Fibroblast of the aortic adventitia (primary cell): ENCODE measurements around the gene TBCEL. TPM values are rescaled to one million over a fixed set of nuclear protein-coding genes. Genes with fewer than 3 reads are reported as not detected.

Source experiments
- DNase-seq: peaks from one replicate; pipeline ENCODE4 v3.0.0-alpha.2; 2010; ENCODE audit warnings: low read depth
- H3K4me3 ChIP-seq: 2 replicates; pipeline ENCODE4 v1.5.1; 2011; ENCODE audit warnings: low read depth, mild to moderate bottlenecking, control low read depth, low read length, moderate library complexity
- total RNA-seq: library from RNA; depleted of rRNA; stranded (reverse); fragments of >200 nt; gene quantifications from 2 replicates; pipeline ENCODE4 v1.2.3, GENCODE V29; 2012; ENCODE audit warnings: low replicate concordance
- TF ChIP-seq, protein P1 (sequence below): IDR thresholded peaks from 2 replicates; pipeline ENCODE4 v1.5.1; 2011; ENCODE audit warnings: mild to moderate bottlenecking, low read length, control low read depth, inconsistent platforms; ENCODE audit not compliant: insufficient read depth

Gene TBCEL
- total RNA-seq, 1 donor: 30.7 TPM

DNA sequence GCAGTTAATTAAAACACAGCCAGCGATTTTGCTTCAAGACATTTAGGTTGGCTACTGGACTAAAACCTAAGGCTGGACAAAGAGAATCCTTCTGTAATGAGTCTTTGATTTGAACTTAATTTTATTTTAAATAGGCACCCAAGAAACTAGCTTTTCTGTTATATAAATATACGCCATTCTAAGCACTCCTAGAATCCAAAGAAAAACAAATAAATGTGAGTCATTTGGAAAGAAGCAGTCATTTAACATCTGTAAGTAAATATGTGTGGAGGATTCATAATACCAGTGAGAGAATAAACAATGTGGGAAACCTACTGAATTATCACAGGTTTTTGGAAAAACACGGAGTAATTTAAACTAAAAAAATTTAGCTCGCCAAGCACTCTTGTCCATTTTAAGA lies 76.0 kb downstream of the TBCEL start:
- DNase-seq: no peak
- TF ChIP-seq, protein P1, sequence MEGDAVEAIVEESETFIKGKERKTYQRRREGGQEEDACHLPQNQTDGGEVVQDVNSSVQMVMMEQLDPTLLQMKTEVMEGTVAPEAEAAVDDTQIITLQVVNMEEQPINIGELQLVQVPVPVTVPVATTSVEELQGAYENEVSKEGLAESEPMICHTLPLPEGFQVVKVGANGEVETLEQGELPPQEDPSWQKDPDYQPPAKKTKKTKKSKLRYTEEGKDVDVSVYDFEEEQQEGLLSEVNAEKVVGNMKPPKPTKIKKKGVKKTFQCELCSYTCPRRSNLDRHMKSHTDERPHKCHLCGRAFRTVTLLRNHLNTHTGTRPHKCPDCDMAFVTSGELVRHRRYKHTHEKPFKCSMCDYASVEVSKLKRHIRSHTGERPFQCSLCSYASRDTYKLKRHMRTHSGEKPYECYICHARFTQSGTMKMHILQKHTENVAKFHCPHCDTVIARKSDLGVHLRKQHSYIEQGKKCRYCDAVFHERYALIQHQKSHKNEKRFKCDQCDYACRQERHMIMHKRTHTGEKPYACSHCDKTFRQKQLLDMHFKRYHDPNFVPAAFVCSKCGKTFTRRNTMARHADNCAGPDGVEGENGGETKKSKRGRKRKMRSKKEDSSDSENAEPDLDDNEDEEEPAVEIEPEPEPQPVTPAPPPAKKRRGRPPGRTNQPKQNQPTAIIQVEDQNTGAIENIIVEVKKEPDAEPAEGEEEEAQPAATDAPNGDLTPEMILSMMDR: no peak

DNA sequence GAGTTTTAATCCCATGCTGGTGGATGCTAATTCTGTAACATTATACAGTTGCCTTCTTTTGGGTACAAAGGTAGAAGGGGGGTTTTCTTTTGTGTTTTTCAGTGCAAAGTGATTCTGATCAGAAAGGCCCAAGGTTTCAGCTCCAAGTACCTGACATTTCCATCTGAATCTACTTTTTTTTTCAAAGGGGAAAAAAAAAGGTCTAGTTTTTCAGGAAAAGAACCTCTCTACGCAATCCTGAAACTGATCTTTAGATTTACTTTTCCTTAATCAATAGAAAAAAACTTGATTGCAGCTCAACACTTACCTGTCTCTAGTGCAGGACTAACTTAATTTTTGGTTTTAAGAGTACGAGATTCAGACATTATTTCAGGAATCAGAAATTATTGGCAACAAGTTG lies 77.0 kb downstream of the TBCEL start, which contains the start of gene TECTA:
Gene TECTA (plus strand): TSS at position 301 of the 400 bp plus-strand sequence. CDS start 1,423 bp downstream, outside the sequence.
- no peak within 1 kb of the TSS for H3K4me3 ChIP-seq
- TF ChIP-seq, protein P1: no peak
- no peak for DNase-seq

More for the DNA sequence above, 76.0 kb downstream of the TBCEL start:
- H3K4me3 ChIP-seq: no peak overlapping the region

DNA sequence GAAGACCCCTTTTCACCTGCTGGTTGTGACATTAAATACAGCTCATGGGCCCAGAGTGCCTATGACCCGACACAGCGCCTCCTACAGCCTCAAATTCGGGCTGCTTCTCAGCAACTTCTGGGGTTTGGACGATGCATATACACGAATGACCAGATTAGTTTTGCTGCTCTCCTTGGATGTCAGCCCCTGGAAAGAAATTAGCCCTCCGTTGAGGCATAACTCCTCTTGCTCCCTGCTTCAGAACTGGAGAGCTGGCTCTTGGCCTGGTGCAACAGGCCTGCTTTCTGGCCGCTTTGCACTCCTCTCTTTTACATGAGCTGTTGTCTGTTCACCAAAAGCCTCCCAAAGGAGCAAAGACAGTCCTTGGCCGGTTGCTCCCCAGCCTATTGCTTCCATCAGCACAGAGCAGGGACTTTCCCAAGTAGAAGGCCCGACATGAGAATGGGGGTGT lies 80.4 kb downstream of the TBCEL start:
- DNase-seq: no peak
- TF ChIP-seq, protein P1: peak; percentile 15
- no peak overlapping the region for H3K4me3 ChIP-seq

DNA sequence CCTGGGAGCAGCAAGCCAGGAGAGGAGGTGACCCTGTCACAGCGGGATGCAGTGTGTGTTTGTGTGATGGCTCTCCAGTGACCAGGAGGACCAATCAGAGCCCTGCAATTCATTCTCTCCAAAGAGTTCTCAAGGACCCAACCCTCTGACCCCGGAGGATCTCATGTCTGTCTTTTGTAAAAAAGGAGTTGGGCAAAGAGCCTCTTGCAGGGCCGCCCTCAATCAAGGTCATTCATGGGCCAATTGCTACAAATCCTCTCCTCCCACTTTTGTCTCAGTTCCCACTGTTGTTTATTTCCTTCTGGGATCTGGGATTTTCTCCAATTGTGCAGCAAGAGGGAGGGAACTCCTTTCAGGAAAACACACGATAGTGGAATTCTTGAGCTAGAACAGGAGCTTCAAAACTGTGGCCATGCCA lies 81.2 kb downstream of the TBCEL start:
- TF ChIP-seq, protein P1: no peak
- no peak overlapping the region for H3K4me3 ChIP-seq
- peak; percentile 69 for DNase-seq

DNA sequence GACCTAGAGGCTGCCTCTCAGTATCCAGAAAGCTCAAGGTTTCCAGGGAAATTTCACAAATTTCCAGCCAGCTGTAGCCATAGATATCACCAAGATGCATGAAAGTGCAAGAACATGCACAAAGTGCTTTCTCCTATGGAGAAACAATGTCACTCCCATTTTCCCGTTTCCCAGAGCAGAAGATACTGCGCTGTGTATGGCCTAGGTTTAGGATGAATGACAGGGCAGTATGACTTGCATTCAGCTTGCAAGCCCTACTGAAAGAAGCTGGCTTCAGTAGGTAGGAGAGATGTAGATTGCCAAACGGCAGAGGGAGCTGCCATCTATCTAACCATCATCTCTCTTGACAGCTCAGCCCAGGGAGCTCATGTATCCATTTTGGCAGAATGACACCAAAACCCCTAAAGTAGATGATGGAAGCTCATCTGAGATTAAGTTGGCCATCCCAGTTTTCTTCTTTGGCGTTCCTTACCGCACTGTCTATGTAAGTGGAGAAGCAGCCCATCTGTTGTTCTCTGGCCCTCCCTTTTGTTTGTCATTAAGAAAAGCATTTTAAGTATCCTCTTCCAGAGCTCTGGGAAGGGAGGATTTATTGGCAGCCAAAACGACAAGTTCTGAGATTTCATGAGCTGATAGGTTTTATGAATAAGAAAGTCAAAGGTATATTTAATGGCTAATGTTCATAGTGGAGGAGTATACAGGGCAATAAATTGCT lies 81.7 kb downstream of the TBCEL start:
- H3K4me3 ChIP-seq: no peak overlapping the region
- no peak for DNase-seq
- TF ChIP-seq, protein P1: no peak

DNA sequence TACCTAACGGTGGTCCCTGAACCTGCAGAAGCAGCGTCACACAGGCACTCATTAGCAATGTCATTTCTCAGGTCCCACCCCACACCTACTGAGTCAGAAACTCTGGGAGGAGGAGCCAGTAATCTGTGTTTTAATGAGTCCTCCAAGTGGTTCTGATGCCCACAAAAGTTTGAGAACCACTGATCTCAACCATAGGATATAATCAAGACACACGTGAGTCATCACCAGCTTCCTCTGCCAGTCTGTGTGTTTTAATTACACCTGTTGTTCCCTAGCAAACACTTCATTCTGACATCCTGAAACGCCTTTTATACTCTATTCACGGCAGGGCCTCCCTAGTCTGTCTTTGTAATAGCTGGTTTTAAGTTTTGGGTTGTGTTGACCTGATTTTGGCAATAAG lies 82.9 kb downstream of the TBCEL start:
- no peak for DNase-seq
- no peak overlapping the region for H3K4me3 ChIP-seq
- TF ChIP-seq, protein P1: no peak
